Left renal cortex interstitium (tissue), 4 donors: Measurements from ENCODE around the gene POPDC3. TPM values are rescaled to one million over a fixed set of nuclear protein-coding genes. Genes with fewer than 3 reads are reported as not detected.
A peak's percentile ranks its signal among the peaks of the same experiment; 100 is the strongest.

Experiments used
- DNase-seq, 4 donors: peaks; one replicate each; pipeline ENCODE4 v3.0.0-alpha.2; 2013; ENCODE audit warnings: low read depth in 4 of 4, low spot score in 2 of 4, missing footprints in 1 of 4
- polyA plus RNA-seq, 4 donors: library from polyadenylated mRNA; unstranded; fragments of 120-200 nt; gene quantifications; one replicate each; pipeline ENCODE4 v1.2.1, GENCODE V29; 2013; ENCODE audit not compliant: insufficient read length in 4 of 4

POPDC3 gene
- polyA plus RNA-seq, 4 donors: 0.25 to 0.43 (median 0.31) TPM

DNA sequence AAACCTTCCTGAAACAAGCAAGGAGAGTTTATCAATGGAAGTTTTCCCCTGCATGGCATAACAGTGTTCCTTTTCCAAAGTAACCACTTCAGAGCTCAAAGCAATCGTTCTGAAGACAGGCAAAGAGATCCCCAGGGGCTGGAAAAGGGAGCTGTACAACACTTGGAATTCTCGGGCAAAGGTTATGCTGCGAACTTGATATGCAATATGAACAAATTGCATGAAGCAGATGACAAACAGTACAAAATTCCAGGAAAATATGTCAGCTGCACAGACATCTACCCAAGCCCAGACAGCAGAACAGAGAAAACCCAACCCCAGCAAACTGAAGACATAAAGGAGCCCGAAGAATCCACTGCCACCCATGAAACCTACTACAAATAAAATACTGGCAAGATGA, 18.4 kb downstream of the POPDC3 start:
- no peak for DNase-seq

DNA sequence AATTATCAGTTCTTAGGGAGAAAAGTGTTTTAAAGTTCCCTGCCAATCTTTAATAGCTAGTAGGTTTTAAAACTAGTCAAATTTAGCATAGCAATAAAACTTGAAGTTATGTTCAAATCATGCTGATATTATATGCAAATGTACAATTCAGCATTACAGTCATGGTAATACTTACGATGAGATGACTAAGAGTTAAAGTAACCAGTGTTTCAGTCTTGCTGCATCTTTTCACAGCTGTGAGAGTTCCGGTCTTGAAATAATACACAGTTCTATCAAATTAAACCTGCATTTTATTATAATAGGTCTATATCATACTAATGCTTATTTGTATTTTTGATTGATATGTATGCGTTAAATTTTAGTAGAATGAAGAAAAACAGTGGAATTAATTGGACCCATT, 26.1 kb downstream of the POPDC3 start:
- no peak for DNase-seq

DNA sequence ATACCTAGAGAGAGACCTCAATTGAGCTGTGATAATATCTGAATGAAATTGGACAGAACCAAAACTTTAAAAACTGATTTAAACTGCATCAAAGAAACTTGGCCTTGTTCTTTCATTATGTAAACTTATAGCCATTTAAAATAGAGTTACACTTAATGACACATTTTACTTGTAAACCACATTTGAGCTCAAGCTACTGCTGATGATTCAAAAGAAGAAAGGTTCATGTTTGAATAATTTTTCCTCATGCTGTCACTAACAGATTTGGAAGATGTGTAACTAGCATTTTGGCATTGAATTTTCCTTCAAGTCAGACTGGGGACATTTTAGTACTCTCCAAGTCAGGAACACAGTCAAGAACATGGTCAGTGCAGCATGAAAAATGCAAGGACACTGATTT, 26.9 kb downstream of the POPDC3 start:
- DNase-seq: no peak

DNA sequence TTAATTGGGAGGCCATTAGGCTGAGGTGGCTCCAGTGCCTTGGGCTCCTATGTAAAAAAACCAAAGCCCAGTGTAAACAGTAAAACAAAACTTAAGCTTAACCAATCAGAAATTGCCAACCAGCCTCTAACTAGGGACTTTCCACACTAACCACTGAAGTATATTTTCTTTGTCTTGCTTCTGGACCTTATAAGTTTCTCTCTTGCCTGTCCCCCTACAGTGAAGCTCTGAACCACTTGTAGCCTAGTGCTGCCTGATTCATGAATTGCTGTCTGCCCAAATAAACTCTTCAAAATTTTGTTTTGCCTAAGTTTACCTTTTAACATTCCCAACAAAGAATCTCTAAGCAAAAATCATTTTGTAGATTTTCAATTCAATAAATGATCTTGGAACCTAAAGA, 28.2 kb downstream of the POPDC3 start:
- DNase-seq: no peak

DNA sequence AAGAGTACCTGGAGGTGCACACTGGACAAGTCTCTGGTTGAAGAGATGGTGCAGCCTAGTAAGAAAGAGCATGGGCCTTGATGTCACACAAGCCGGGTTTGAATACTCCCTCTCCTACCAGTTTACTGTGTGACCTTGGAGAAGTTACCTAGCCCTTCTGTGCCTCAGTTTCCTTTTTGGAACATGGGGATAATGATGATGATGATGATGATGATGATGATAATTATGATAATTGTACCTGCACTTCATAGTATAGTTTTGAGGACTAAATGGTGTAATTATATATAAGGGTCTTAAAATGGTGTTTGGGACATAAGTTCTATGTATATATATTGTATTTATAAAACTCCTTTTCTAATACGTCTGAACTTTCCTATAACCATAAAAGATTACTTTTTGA, 41.7 kb downstream of the POPDC3 start:
- no peak for DNase-seq

DNA sequence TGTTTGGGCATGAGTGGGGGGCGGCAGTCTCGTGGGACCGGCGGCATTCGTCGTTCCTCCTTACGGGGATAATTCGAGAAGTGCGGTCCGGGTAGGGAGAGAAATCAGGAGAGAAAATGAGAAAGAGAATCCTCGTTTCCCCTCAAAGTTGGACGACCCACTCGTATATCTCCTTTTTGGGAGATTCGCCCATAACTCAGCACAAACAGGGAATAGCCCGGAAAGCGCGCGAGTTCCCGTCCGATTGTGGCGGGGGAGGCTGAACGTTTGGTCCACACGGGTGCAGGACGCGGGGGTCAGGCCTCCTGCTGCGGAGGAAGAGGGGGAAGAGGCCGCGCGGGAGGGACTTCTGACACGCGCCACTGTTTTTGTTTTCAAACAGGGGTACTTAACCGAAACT, 42.4 kb downstream of the POPDC3 start:
- DNase-seq: peak in 1 of 4 donors; percentile 12

DNA sequence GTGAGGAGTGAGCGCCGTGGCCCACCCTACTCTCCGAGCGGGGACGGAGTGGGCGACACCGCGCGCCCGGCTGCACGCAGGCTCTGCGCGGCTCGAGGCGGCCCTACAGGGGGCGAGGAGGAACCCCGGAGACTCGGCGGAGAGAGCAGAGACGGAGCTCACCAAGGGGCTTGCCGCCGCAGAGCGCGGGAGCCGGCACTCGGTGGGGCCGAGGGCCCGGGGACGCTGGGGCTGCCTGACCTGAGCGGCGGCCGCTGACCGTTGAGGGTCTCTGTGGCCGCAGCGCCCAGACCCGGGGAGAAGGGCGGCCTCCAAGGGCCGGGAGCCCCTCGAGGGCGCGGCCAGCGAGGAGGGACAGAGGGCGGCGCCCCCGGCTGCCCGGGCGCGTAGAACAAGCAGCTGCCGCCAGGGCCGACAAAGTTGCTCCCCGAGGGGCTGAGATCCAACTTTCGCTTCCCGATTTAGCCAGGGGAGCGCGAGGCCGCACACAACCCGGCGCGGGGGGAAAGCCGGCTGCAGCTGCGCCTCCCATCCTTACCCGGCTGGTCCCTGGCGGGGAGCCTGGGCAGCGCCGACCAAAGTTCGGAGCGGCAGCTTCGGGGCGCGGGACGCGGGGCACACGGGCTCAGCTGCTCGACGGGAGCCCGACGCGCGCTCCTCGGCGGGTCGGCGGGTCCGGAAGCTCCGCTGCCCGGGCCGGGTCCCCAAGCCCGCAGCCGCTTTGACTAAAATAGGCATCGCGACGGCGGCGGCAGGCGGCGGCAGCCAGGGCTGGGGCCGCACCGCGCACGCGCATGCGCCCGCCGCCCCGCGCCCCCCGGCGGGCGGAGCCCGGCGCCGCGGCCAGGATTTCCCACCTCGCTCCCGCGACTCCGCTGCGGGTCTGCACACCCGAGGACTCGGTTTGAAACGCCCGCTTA, 43.1 kb downstream of the POPDC3 start:
- peak in 2 of 4 donors; percentile 13 to 18 for DNase-seq

DNA sequence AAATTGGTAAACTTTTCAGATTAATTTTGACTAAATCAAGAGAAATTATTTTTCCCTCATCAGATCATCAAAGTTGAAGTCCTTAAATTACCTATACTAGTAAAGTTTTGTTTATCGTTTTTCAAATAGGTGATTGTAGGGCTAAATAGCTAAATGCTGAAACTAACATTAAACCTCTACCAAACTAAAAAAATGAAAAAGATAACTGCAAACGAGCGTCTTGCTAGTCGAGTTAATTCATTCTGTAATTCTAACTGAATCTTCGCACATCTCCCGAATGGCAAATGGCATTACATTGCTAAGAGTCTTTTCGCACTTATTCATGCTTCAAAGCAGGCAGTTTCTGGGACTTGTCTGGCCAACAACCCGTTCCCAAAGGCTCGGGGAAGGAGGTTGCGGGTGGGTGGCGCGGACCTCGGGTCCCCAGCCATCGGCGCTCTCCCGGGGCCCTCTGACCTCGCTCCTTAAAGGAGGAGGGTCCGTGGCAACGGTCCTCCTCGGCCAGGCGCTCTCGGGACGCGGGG, 43.8 kb downstream of the POPDC3 start:
- DNase-seq: peak in 1 of 4 donors; percentile 8

DNA sequence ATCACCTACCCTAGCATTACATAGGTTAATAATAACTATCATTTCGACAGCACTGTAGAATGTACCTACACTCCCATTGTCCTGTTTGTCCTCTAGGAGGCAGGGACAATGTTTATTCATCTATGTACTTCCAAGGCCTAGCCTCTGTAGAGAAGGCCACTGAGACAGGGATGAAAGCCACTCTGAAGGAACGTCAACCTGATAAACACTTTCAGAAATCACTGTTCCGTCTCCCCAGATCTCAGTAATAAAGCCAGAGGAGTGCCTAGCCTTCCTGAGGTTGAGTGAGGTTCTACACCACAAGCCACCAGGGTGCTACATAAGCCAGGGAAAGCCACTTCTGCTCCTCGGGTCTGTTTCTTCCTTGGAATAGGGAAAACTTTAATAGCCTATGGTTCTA, 44.8 kb downstream of the POPDC3 start:
- no peak for DNase-seq

DNA sequence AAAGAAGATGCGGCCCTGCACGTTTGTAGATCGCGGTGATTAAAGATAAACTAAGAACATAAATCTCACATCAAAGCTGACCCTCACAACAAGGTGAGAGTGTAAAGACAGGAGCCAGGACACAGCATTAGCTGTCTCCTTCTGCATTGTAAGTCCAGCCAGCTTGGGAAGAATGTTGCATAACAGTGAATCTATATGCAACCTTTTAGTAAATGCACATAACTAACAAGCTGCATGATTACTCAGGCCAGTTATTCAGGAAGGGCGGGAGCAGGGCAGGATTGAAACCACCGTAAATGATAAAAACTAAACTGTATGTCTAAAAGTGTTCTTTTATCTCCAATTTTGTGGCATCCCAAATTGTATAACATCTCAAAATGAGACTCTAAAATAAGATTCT, 57.1 kb downstream of the POPDC3 start:
- DNase-seq: no peak

DNA sequence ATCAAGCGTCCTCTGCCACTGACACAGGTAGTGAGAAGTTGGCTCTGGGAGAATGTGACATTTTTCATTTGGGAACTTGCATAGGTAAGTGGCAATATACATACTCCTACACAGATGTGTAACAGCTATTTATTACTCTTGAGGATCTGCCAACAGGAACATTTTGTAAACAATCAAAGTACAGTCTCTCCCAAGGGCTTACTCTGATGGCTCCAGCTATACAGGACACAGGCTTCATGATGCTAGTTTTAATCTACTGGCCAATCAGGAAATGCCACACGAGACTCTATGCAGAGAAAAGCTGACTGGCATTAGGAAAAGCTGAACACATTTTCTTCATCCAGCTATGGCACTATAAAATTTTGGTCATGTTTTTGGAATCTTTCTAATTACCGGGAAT, 57.8 kb downstream of the POPDC3 start:
- no peak for DNase-seq

DNA sequence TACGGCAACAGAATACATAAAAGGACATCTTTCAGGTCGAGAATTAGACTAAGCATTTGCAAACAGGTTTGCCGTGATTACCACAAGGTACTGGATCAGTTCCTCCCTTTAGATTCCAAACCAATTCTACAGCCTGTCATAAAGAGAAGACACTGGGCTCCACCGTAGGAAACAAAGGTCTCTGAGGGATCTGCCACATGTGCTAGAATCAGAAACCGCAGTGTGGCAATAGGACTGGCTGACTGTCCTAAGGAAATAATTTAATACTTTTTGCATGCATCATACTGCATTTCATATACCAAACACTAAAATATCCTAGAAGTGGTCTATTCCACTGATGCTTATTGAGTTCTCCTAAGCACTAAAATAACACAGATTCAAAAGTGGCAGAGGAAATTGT, 59.2 kb downstream of the POPDC3 start:
- DNase-seq: no peak

DNA sequence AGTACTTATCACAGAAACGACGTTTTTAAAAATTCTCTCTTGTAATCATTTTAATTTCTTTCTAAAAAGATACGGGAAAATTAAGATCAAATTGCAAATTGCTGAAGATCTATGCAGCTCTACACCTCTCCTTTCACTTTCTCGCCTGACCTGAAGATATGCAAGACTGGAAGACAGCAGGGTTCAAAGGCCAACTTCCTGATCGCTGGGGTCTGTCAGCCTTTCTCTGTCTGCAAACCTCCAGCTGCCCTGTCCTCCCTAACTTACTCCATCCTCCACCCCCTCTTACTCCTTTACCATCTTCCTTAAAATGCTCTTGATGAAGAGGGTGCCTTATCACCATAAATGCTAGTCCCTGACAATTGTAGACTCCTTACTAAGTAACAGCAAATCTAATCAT, 63.7 kb downstream of the POPDC3 start:
- DNase-seq: no peak

DNA sequence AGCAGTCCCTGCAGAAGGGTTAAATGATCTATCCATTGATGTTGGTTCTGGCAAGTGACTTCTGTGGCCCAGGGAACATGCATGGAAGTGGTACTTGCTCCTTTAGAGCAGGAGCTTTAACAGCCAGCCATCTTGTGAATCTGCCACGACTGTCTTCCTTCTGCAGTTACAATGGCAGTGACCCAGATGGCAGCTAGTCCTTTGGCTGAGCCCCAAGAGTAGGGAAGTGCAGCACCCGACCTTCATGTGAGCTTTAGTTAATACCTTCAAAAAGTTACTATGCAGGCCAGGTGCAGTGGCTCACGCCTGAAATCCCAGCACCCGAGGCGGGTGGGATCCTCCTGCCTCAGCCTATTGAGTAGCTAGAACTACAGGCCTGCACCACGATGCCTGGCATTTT, 66.4 kb downstream of the POPDC3 start:
- DNase-seq: no peak

DNA sequence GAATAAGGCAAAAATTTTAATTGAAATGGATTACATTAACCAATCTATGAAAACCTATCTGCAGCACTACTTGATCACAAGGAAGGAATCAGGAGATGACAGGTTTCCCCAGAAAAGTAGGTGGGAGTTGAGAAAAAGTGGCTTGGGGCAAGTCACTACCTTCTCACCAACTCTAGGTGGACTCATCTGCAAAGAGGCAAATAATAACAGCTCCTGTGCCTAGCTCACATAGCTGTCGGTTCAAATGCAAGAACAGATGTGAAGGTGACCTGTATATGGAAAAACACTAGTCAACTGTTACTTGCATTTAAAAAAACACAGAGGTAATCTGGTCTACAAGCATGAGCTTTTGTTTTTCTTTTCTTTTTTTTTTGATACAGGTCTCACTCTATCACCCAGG, 67.2 kb downstream of the POPDC3 start:
- DNase-seq: no peak

DNA sequence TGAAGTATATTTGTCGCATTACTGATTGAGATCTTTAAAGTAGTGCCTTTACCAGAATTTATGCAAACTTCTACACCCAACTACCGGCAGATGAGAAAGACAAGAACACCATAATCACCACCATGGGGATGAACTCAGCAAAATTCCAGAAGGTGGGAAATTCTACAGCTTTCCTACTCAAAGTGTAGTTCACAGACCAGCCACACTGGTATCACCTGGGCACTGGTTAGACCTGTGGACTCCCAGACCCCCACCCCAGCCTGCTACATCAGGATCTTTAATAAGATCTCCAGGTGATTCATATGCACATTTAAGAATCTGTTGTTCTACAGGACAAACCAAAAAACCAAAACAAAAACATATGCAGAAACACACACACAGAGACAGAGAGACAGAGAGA, 67.9 kb downstream of the POPDC3 start:
- no peak for DNase-seq

DNA sequence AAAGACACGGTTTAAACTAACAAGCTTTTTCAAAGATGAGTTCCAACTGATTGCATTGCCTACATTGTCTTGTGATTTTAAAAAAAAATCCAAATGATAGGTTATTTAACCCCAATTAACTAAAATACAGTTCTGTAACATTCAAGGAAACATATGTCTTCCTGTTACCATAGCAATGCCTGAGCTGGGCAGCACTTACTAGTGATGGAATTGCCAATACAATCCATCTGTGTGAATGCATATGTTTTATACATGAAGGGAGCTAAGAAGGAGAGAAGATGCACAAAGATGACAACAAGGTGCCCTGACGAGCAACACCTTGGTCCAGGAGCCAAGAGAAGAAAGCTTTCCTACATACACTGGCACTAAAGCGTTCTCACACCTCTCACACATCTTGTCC, 68.7 kb downstream of the POPDC3 start:
- no peak for DNase-seq

DNA sequence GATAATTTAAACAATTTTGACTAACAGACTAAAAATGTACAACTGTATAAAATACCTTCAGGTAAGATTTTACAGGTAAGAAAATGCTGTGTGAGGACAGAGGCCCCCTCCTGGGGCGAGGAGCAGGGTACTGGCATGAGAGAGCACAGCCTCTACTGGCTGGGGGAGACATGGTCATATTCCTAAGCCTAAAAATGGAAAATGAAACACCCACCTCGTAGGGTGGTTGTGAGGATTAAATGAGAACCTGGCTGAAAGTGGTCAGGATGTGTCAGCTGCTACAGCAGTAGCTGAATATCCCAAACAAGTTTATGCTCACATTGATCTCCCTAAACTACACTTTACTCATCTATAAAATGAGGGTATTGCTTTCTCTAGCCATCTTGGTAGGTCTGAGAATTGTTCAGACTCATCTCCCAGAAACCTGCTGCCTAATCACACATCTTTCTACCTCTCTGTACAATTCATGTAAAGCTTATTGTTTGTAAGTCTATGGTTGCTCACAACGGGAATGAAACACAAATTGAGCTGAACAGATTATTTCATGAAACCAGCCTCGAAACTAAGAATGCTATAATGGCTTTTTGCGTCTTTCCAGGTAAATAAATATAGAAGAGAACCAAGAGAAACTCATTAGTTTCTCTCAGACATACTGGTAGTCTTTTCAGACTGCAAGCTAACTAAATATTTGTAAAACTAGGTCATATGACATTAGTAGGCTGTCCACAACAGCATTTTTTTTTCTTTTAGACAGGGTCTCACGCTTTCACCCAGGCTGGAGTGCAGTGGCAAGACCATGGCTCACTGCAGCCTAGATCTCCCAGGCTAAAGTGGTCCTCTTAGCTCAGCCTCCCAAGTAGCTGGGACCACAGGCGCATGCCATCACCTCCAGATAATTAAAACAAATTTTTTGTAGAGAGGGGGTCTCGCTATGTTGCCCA, 69.6 kb downstream of the POPDC3 start:
- no peak for DNase-seq

DNA sequence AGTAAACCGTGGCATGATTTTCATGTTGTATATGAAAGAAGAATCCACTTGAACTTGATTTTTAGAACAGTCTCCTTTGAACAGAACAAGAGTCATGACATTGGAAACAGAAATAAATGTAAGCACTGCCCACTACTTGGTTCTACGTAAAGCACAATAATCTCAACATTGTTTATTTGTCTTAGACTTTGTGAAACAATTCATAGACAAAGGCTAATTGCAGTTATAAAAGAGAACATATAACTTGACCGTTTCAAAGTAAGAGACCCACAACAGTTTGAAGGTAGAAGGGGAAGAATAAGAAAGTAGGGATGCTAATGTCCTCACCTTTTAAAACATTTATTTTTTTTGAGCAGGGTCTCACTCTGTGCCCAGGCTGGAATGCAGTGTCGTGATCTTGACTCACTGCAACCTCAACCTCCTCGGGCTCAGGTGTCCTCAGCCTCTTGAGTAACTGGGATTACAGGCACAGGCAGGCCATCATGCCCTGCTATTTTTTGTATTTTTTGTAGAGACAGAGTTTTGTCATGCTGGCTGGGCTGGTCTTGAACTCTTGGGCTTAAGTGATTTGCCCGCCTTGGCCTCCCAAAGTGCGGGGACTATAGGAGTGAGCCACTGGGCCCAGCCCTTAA, 71.1 kb downstream of the POPDC3 start:
- no peak for DNase-seq
